Mesendoderm (in vitro differentiated cells): ENCODE measurements around the gene KCNH4.

Experiments
- DNase-seq: peaks from one replicate; pipeline ENCODE4 v3.0.0; 2013
- H2AK5ac ChIP-seq: 2 replicates; pipeline ENCODE4 v1.6.1; 2013; ENCODE audit warnings: low read length, inconsistent platforms
- H2BK120ac ChIP-seq: 2 replicates; pipeline ENCODE4 v1.6.1; 2013; ENCODE audit warnings: low read depth, mild to moderate bottlenecking, low read length, moderate library complexity, mixed read lengths
- H2BK15ac ChIP-seq: replicated peaks from 2 replicates; pipeline ENCODE4 v1.6.1; 2013; ENCODE audit warnings: low read depth, mild to moderate bottlenecking, moderate library complexity
- H2BK5ac ChIP-seq: 2 replicates; pipeline ENCODE4 v1.6.1; 2013; ENCODE audit warnings: low read length, inconsistent platforms
- H3K18ac ChIP-seq: 2 replicates; pipeline ENCODE4 v1.6.1; 2013; ENCODE audit warnings: mild to moderate bottlenecking, low read length, mixed read lengths
- H3K23ac ChIP-seq: one replicate; pipeline ENCODE4 v1.6.1; 2013; ENCODE audit warnings: low read length
- H3K27ac ChIP-seq: 2 replicates; pipeline ENCODE4 v1.5.1; 2013; ENCODE audit warnings: low read depth, mild to moderate bottlenecking, inconsistent platforms, low read length, moderate library complexity
- H3K27me3 ChIP-seq: 2 replicates; pipeline ENCODE4 v1.6.1; 2013; ENCODE audit warnings: low read length, control low read depth, mild to moderate bottlenecking, inconsistent platforms; ENCODE audit not compliant: insufficient read depth, poor library complexity
- H3K36me3 ChIP-seq: 2 replicates; pipeline ENCODE4 v1.6.1; 2013; ENCODE audit warnings: low read length, inconsistent platforms; ENCODE audit not compliant: control insufficient read depth, insufficient read depth
- H3K4ac ChIP-seq: one replicate; pipeline ENCODE4 v1.6.1; 2013; ENCODE audit warnings: low read depth, mild to moderate bottlenecking, low read length, moderate library complexity
- H3K4me1 ChIP-seq: 2 replicates; pipeline ENCODE4 v1.6.1; 2013; ENCODE audit warnings: low read depth, low read length, inconsistent platforms; ENCODE audit not compliant: control insufficient read depth
- H3K4me2 ChIP-seq: 2 replicates; pipeline ENCODE4 v1.6.1; 2013; ENCODE audit warnings: low read length
- H3K4me3 ChIP-seq: 2 replicates; pipeline ENCODE4 v1.5.1; 2013; ENCODE audit warnings: mild to moderate bottlenecking, low read length
- H3K56ac ChIP-seq: one replicate; pipeline ENCODE4 v1.6.1; 2013; ENCODE audit warnings: low read length
- H3K79me1 ChIP-seq: 2 replicates; pipeline ENCODE4 v1.6.1; 2013; ENCODE audit warnings: low read length, inconsistent platforms
- H3K79me2 ChIP-seq: 2 replicates; pipeline ENCODE4 v1.6.1; 2013; ENCODE audit warnings: mild to moderate bottlenecking, low read length; ENCODE audit not compliant: control insufficient read depth, insufficient read depth
- H3K9ac ChIP-seq: 2 replicates; pipeline ENCODE4 v1.6.1; 2013; ENCODE audit warnings: low read length, inconsistent platforms
- H4K5ac ChIP-seq: one replicate; pipeline ENCODE4 v1.6.1; 2013; ENCODE audit warnings: low read length
- H4K8ac ChIP-seq: one replicate; pipeline ENCODE4 v1.6.1; 2013; ENCODE audit warnings: low read depth, mild to moderate bottlenecking, control low read depth, low read length, moderate library complexity
- WGBS: extraction: QIAGEN DNeasy Blood & Tissue Kit; methylation state at CpG from one replicate; pipeline ENCODE4 v1.1.7; 2013; ENCODE audit warnings: low lambda C conversion rate, missing lambda C conversion rate; ENCODE audit not compliant: insufficient coverage; ENCODE audit errors: extremely low coverage; 5-methylcytosine and 5-hydroxymethylcytosine counted together

Gene KCNH4

GRCh38 chr17:42192189-42193126 lies 11.5 kb upstream of the KCNH4 start:
- H3K18ac ChIP-seq: no peak overlapping the region
- H3K36me3 ChIP-seq: no peaks in the 10 kb centered on the region
- no peak for DNase-seq
- no peak overlapping the region for H3K56ac ChIP-seq
- WGBS: no CpG with 5 or more reads among the region's 23 CpGs
- H4K5ac ChIP-seq: no peak overlapping the region
- H3K4me1 ChIP-seq: no peaks in the 10 kb centered on the region
- H4K8ac ChIP-seq: no peak overlapping the region
- H3K4me3 ChIP-seq: no peak overlapping the region
- H2BK120ac ChIP-seq: no peak overlapping the region
- H3K27ac ChIP-seq: no peak overlapping the region
- no peak overlapping the region for H2BK5ac ChIP-seq
- H2BK15ac ChIP-seq: no peak overlapping the region
- no peaks in the 10 kb centered on the region for H3K27me3 ChIP-seq
- no peak overlapping the region for H3K23ac ChIP-seq
- H3K79me2 ChIP-seq: no peaks in the 10 kb centered on the region
- H3K9ac ChIP-seq: no peak overlapping the region
- no peak overlapping the region for H3K4ac ChIP-seq
- no peaks in the 10 kb centered on the region for H3K79me1 ChIP-seq
- no peak overlapping the region for H2AK5ac ChIP-seq
- no peak overlapping the region for H3K4me2 ChIP-seq

DNA sequence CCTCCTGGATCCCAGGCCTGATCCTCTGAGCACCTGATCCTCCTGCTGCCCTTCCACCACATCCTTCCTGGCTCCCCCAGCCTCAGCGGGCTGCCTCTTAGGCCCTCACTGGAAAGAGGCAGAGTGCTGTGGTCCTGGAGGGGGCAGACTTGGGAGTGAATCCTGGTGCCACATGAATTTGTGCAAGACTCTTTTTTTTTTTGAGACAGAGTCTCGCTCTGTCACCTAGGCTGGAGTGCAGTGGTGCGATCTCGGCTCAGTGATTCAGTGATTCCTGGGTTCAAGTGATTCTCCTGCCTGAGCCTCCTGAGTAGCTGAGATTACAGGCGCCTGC lies 10.3 kb upstream of the KCNH4 start:
- Histone ChIP-seq H3K4ac (no peak overlapping the region), H3K56ac (no peak overlapping the region), H3K4me3 (no peak overlapping the region), H2BK120ac (no peak overlapping the region), H3K4me1 (no peaks in the 10 kb centered on the region), H3K36me3 (no peaks in the 10 kb centered on the region), H4K8ac (no peak overlapping the region), H2BK15ac (no peak overlapping the region), H3K4me2 (no peak overlapping the region), H3K9ac (no peak overlapping the region), H3K27me3 (no peaks in the 10 kb centered on the region), H2BK5ac (no peak overlapping the region), H2AK5ac (no peak overlapping the region), H3K79me2 (no peaks in the 10 kb centered on the region), H3K23ac (no peak overlapping the region), H3K18ac (no peak overlapping the region), H3K27ac (no peak overlapping the region), H3K79me1 (no peaks in the 10 kb centered on the region), H4K5ac (no peak overlapping the region)
- WGBS: no CpG with 5 or more reads among the region's 5 CpGs
- no peak for DNase-seq

DNA sequence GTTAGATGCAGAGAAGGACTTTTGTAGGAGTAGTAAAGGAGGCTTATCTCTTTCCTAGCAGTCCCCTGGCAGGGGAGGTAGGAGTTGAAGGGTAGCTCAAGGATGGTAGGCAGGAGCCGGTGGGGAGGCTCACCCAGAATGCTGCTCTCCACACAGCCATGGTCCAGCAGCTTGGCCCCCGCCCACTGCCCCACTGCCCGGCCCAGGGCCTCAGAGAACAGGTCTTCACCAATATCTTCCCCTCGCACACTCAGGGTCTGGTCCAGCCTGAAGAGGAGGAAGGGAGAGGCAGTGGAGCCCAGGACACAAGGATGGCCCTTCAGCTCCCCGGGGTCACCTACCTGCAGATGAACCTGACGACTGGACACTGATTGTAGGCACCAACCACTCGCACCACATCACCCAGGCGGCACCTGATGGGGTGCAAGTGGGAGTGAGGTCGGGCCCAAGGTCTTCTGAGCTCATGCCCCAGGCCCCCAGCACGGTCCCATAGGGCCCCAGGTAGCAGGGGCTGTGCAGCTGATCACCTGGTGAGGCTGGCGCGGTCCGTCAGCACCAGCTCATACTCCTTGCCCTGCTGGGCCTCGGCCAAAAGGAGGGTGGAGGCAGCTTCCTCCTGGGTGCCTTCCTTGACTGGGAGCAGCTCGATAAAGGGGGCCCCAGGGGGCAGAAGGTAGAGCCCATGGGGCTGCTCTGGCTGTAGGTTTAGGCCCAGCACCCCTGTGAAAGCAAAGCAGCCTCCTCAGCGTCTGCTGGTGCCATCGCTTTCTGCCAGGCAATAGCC lies 9.7 kb upstream of the KCNH4 start:
- H3K79me1 ChIP-seq: no peaks in the 10 kb centered on the region
- no peak overlapping the region for H3K4ac ChIP-seq
- no peaks in the 10 kb centered on the region for H3K36me3 ChIP-seq
- no peak overlapping the region for H2BK15ac ChIP-seq
- WGBS: no CpG with 5 or more reads among the region's 17 CpGs
- H2AK5ac ChIP-seq: no peak overlapping the region
- H4K8ac ChIP-seq: no peak overlapping the region
- H3K4me2 ChIP-seq: no peak overlapping the region
- no peak overlapping the region for H3K23ac ChIP-seq
- H3K27ac ChIP-seq: no peak overlapping the region
- H4K5ac ChIP-seq: no peak overlapping the region
- no peak overlapping the region for H3K9ac ChIP-seq
- H3K27me3 ChIP-seq: no peaks in the 10 kb centered on the region
- no peak for DNase-seq
- no peaks in the 10 kb centered on the region for H3K4me1 ChIP-seq
- H3K79me2 ChIP-seq: no peaks in the 10 kb centered on the region
- no peak overlapping the region for H3K56ac ChIP-seq
- H2BK120ac ChIP-seq: no peak overlapping the region
- no peak overlapping the region for H3K18ac ChIP-seq
- H3K4me3 ChIP-seq: no peak overlapping the region
- H2BK5ac ChIP-seq: no peak overlapping the region

DNA sequence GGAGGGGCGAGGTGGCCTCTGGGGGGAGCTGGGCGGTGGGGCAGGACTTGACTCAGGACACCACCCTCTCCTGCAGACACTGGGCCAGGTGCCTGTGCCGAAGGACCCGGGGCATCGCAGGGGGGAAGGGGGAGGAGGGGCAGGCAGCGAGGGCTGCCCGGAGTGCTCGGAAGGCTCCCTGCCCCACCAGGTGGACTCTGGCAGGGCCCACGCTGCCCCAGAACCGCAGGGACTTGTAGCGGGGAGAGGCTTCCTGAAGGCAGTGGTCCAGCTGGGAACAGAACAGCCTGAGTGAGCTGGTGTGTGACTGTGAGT lies 8.7 kb upstream of the KCNH4 start:
- no peak overlapping the region for H2BK5ac ChIP-seq
- H4K5ac ChIP-seq: no peak overlapping the region
- no peak overlapping the region for H3K4ac ChIP-seq
- H3K79me2 ChIP-seq: no peaks in the 10 kb centered on the region
- H3K4me3 ChIP-seq: no peak overlapping the region
- H2BK120ac ChIP-seq: no peak overlapping the region
- no peaks in the 10 kb centered on the region for H3K79me1 ChIP-seq
- H3K18ac ChIP-seq: no peak overlapping the region
- H3K4me2 ChIP-seq: no peak overlapping the region
- WGBS: no CpG with 5 or more reads among the region's 11 CpGs
- no peaks in the 10 kb centered on the region for H3K4me1 ChIP-seq
- H3K27me3 ChIP-seq: no peaks in the 10 kb centered on the region
- no peak overlapping the region for H3K23ac ChIP-seq
- H2AK5ac ChIP-seq: no peak overlapping the region
- H3K27ac ChIP-seq: no peak overlapping the region
- no peak overlapping the region for H3K9ac ChIP-seq
- H3K36me3 ChIP-seq: no peaks in the 10 kb centered on the region
- no peak for DNase-seq
- H4K8ac ChIP-seq: no peak overlapping the region
- no peak overlapping the region for H3K56ac ChIP-seq
- no peak overlapping the region for H2BK15ac ChIP-seq

- H3K4me2 ChIP-seq: no peak overlapping the region
- H3K9ac ChIP-seq: no peak overlapping the region
- H3K79me2 ChIP-seq: no peaks in the 10 kb centered on the region
- H3K27me3 ChIP-seq: no peaks in the 10 kb centered on the region
- no peaks in the 10 kb centered on the region for H3K36me3 ChIP-seq
- no peak overlapping the region for H3K23ac ChIP-seq
- no peak overlapping the region for H4K5ac ChIP-seq
- H3K27ac ChIP-seq: no peak overlapping the region
- no peak overlapping the region for H3K18ac ChIP-seq
- no CpG with 5 or more reads among the region's 19 CpGs for WGBS
- no peak overlapping the region for H3K56ac ChIP-seq
- no peaks in the 10 kb centered on the region for H3K4me1 ChIP-seq
- H2BK15ac ChIP-seq: no peak overlapping the region
- H3K79me1 ChIP-seq: no peaks in the 10 kb centered on the region
- no peak overlapping the region for H3K4me3 ChIP-seq
- H2AK5ac ChIP-seq: no peak overlapping the region
- no peak overlapping the region for H4K8ac ChIP-seq
- no peak overlapping the region for H2BK120ac ChIP-seq
- no peak for DNase-seq
- no peak overlapping the region for H3K4ac ChIP-seq
- H2BK5ac ChIP-seq: no peak overlapping the region
Measured at GRCh38 chr17:42188749-42189650, 8.1 kb upstream of the KCNH4 start.
